Ureter (tissue), 1 donor: ENCODE data around the gene UNC79. TPM values are rescaled to one million over a fixed set of nuclear protein-coding genes. Genes with fewer than 3 reads are reported as not detected.

ENCODE experiments used
- DNase-seq: peaks from one replicate; pipeline ENCODE4 v3.0.0-alpha.2; 2020; ENCODE audit warnings: low spot score
- total RNA-seq: library from RNA; stranded (reverse); gene quantifications from one replicate; pipeline ENCODE4 v1.2.4, GENCODE V29; 2023
- donor health status: DM: yes; HTN: yes; CAD: no.

UNC79 gene
- total RNA-seq, 1 donor from 2014 or later: not detected

GRCh38 chr14:93708311-93708734 lies 277.6 kb downstream of the UNC79 start:
- no peak for DNase-seq

DNA sequence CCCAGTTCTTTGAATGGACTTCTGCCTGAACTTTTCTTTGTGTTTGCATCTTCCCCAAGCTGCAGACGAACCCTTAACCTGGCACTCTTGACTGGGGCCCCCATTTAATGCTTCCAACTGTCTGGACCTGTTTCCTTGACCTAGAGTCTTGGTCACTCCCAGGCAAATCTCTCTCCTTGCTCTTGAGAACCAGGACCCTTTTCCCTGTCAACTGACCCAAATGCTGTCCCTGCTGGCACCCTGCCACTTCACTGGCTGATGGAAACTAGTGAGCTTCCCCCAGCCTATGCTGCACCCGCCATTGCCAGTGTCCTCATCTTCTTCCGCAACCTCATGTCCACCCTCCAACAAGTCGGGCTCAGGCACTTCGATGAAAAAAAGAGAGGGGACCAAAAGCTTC lies 278.1 kb downstream of the UNC79 start:
- no peak for DNase-seq

DNA sequence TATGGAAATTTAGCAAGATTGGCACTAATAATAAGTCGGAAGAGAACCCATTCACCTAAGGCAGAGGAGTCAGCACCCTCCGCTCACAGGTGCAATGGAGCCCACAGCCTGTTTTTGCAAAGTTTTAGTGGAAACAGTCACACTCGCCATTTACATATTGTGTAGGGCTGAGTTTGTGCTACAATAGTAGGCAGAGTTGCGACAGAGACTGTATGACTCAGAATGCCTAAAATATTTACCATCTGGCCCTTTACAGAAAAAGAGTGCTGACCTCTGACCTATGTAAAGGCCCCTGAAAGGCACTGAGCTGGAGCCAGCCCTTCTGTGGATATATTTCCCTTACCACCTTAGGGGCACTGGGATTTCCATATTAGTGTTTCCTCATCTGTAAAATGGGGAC lies 278.5 kb downstream of the UNC79 start:
- no peak for DNase-seq

GRCh38 chr14:93712079-93712837 lies 281.5 kb downstream of the UNC79 start:
- DNase-seq: no peak

DNA sequence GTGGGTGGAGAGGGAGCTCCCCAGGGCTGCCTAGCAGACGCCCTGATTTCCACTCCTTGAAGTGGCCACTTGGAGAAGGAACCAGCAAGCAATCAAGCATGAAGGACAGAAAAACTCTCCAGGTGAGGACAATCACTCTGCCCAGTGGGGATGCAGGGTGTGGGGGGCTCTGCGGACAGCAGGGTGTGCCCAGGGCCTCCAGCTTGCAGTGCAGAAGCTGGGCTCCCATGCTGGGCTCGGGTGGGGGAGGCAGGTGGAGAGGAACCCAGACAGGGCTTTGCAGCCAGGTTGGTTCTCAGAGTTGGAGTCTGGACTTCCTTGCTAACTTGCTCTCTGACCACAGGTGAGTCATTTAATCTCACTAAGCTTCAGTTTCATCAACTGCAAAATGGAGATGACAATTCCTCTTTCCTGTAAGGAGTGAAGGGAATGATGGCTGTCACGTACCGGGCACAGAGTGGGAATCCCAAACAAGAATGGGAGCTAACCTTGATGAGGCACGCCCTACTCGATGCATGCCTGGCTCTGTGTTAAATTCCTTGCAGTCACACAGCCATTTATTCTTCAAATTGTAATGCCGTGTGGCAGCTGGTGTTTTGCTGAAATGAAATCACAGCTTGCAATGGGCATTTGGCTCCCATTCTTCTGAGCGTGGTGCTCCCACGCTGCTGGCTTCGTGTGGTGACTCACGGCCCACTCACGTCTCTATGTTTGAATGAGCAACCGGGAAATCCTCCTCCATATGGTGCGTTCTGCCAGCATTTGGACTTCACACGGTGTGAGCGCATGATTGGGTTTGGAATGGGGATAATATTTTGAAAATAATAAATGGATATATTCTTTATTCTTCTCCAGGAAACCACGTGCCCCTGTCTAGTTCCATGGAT lies 282.3 kb downstream of the UNC79 start:
- DNase-seq: no peak

DNA sequence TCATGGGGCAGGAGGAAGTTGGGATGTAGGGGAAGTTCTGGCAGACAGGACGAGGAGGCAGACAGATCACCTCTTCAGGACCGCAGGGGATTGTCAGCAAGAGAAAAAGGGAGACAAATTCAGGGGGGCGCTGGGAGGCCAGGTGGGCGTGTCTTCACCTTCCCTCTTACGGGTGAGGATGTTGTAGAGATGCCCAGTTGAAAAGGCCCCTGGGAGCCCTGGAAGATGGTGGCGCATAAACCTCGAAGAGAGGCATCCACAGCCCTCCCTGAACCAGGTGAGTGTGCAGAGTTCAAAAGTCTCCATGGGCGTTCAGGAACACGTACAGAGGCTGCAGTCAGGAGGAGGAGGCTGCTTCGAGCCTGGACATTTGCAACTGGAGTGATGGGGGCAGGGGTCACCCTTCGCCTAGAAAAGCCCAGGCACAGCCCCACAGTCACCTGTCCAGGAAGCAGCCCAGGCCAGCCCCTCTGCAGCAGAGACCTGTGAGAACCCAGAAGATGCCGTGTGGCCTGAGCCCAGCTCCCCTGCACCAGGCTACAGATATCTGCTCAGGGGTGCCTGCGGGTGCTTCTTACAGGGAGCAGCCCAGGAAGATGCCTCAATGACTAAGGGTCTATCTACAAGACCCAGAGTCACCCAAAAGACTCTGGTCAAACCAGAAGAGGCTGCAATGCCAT lies 283.1 kb downstream of the UNC79 start:
- no peak for DNase-seq

DNA sequence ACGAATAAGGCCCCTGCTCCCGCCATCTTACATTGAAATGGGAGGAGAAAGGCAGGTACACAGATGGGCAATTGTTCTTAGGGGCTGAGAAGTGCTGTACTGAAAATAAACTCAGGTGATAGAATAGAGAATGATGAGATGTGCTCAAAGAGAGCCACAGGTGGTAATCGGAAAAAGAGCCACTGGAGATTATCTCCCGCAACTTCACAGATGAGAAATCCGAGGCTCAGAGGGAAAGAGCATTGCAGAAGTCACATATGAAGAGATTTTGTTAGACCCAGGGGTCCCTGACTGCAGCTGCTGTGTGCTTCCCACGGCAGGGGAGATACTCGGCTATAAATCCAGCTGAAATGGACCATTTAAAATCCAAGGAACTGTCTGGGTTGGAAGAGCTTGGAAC lies 283.9 kb downstream of the UNC79 start:
- no peak for DNase-seq

- DNase-seq: no peak
Observed at GRCh38 chr14:93715279-93715927, 284.7 kb downstream of the UNC79 start.

GRCh38 chr14:93716002-93716745 lies 285.4 kb downstream of the UNC79 start:
- no peak for DNase-seq

DNA sequence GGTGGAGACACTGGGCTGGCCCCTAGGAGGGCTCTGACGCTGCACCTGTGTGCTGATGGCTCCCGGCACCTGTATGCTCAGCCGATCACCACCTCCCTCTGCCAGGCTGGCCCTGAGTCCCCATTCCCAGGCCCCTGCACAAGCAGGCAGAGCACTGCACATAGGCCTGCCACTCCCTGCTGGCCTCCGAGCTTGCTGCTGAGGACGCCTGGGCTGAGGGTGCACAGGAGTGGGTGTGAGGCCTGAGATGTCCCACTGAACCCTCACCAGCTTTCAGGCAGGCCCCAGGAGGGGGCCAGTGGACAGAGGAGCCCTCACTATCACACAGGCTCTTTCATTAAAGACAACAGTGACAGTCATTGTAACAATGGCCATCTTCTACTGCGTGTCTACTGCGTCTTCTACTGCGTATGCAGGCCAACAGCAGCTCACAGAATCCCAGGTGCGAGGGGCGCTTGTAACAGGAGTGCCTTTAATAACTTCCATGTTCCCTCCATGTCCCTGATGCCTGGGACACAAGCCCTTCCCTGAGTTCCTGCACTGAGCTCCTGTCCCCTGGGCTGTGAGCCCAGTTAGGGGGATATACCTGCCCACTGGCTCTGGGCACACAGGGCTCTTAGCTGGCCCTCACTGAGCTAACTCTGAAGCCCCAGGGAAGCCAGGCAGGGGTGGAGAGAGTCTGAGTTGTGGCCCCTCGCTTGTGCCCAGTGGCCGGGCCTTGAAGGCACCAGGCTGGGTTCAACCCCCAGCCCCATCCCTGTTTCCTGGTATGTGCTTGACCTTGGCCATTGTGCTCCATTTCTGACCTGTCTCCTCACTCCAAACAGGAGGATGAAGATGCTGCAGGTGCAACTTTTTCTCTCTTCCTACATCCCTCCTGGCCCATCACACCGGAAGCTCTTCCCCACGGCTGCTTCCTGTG lies 286.3 kb downstream of the UNC79 start:
- no peak for DNase-seq

- DNase-seq: peak; percentile 22
Observed at GRCh38 chr14:93717668-93718320, 287.1 kb downstream of the UNC79 start.

GRCh38 chr14:93719256-93719655 lies 288.5 kb downstream of the UNC79 start:
- DNase-seq: peak; percentile 23

DNA sequence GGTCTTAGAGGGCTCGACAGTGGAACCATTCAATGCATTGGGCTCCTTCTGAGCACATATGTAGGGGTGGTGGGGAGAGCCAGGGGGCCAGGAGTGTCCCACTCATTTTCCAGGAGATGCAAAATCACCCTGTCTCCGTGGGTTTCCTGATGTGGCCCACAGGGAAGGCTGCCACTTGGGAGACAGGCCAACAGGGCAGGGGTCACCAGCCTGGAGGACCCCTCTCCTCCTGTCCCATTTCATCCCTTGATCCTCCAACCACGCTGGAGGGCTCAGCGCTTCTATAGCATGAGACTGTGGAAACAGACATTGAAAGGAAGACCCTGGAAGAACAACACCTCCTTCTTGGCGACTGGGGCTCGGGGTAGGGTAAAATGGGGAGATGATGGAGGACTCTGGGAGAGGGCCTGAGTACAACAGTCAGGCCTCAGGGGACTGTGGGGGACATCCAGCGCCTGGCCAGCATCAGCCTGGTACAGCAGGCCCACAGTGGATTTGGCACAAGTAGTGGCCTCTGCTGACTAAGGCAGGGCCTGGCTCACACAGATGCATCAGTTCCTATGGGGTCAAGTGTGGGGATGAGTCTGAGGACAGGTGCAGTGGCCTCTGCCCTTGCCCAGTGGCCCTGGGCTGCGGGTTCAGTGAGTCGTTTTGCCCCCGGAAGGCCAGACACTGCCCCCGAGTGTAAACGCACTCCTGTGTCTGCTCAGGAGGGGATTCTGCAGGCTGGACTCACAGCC lies 289.5 kb downstream of the UNC79 start:
- DNase-seq: peak; percentile 18

GRCh38 chr14:93720981-93721483 lies 290.3 kb downstream of the UNC79 start:
- peak; percentile 10 for DNase-seq

DNA sequence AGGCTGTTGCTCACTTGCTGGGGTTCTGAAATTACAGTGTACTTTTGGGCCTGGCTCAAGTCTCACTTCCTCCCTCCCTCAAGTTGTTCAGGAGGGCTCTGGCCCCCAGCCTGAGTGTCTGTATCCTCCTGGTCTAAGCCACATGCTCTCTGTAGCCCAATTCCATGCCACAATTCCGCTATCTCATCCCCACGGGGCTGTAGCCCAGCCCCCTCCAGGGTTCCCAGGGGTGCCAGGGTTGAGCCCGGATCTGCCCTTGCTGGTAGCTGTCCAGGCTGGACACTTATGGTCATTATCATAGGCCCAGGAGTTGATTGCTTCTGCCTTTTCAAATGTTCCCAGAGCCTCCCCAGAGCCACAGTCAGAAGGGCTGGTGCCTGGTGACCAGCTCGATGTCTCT lies 292.3 kb downstream of the UNC79 start:
- DNase-seq: no peak

- DNase-seq: no peak
Observed at GRCh38 chr14:93725002-93725582, 294.4 kb downstream of the UNC79 start.

DNA sequence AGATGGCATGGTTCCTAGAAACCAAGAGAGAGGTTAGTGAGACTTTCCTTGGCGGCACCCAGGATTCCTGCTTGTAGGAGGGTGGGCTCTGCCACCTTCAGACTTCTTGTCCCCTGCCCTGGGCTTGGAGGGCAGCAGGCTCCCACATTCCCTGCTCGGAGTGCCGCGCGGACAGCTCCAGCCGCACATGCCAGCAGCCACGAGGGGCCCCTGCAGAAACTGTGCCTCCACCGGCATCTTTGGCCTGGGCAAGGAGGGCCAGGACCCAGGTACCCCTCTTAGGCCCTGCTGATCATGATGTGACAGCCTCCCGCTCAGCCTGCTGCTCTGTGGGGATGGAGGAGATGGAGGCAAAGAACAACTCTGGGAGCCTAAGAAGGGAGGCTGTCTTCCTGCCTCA lies 295.3 kb downstream of the UNC79 start:
- no peak for DNase-seq
